K562 (cell line): ENCODE data around the gene MRPL42.

ENCODE experiments used
- CTCF ChIP-seq, 3 experiments: IDR thresholded peaks in 2 of 3; conservative IDR thresholded peaks in 1 of 3; 2 replicates each; pipeline ENCODE4 v1.5.1; 2011 to 2012; ENCODE audit warnings: low read length in 3 of 3, mild to moderate bottlenecking in 3 of 3, control low read depth in 2 of 3, improper control_type of control experiment in 1 of 3, inconsistent platforms in 1 of 3, low read depth in 1 of 3, mixed read lengths in 1 of 3, moderate library complexity in 1 of 3; ENCODE audit not compliant: insufficient read depth in 2 of 3
- TF ChIP-seq, protein P1 (sequence below), 2 experiments: fragments of 450-650 bp in 1 of 2; sonication (generic) in 1 of 2; formaldehyde crosslinking in 1 of 2; IDR thresholded peaks; 2 replicates each; pipeline versions ENCODE4 v1.7.1 to v1.9.0; 2016 to 2022; ENCODE audit warnings: inconsistent platforms in 1 of 2, mild to moderate bottlenecking in 1 of 2, missing genetic modification reagents in 1 of 2

DNA sequence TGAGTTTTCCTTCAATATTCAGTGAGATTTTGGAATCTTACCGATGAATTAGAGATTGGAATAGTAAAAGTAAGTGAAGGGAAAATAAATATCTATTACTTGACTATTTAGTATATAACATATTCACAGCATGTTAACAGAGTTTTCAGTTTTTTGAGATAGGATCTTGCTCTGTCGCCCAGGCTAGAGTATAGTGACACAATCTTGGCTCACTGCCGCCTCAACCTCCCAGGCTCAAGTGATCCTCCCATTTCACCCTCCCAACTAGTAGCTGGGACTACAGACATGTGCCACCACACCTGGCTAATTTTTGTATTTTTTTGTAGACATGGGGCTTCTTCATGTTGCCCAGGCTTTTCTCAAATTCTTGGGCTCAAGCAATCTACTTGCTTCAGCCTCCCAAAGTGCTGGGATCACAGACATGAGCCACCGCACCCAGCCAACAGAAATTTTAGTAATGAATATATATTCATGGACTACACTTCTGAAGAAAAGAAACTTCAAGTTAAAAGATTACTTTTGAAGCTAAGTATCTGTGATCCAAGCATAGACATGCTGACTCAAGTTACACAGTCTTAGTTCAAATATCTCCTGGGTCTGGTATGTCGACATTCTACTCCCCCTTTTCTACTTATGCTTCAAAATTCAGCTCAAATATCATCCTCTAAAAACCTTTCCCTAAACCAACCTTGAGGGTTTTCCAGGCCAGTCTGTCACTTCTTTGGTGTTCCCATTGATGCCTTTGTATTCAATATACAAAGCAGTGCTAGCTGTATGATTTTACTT is 39.3 kb upstream of the MRPL42 start:
- TF ChIP-seq, protein P1, sequence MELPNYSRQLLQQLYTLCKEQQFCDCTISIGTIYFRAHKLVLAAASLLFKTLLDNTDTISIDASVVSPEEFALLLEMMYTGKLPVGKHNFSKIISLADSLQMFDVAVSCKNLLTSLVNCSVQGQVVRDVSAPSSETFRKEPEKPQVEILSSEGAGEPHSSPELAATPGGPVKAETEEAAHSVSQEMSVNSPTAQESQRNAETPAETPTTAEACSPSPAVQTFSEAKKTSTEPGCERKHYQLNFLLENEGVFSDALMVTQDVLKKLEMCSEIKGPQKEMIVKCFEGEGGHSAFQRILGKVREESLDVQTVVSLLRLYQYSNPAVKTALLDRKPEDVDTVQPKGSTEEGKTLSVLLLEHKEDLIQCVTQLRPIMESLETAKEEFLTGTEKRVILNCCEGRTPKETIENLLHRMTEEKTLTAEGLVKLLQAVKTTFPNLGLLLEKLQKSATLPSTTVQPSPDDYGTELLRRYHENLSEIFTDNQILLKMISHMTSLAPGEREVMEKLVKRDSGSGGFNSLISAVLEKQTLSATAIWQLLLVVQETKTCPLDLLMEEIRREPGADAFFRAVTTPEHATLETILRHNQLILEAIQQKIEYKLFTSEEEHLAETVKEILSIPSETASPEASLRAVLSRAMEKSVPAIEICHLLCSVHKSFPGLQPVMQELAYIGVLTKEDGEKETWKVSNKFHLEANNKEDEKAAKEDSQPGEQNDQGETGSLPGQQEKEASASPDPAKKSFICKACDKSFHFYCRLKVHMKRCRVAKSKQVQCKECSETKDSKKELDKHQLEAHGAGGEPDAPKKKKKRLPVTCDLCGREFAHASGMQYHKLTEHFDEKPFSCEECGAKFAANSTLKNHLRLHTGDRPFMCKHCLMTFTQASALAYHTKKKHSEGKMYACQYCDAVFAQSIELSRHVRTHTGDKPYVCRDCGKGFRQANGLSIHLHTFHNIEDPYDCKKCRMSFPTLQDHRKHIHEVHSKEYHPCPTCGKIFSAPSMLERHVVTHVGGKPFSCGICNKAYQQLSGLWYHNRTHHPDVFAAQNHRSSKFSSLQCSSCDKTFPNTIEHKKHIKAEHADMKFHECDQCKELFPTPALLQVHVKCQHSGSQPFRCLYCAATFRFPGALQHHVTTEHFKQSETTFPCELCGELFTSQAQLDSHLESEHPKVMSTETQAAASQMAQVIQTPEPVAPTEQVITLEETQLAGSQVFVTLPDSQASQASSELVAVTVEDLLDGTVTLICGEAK (IDR thresholded peaks at IDR 0.05) = no peak
- TF ChIP-seq, protein P1 (CRISPR knock-in tag; IDR thresholded peaks at IDR 0.05) = no peak
- no peak for TF ChIP-seq CTCF (IDR thresholded peaks at IDR 0.05 in 2 of 3, conservative IDR thresholded peaks at IDR 0.05 in 1 of 3; ENCODE audit: insufficient read depth in 2 of 3, low read depth in 1 of 3, low read length in 3 of 3)
